ENCODE data around the gene GLCE. TPM values are rescaled to one million over a fixed set of nuclear protein-coding genes. Genes with fewer than 3 reads are reported as not detected.

Gene GLCE
- total RNA-seq, 4 donors from 2014 or later = 4.8 to 6.6 (median 5.6) TPM

DNA sequence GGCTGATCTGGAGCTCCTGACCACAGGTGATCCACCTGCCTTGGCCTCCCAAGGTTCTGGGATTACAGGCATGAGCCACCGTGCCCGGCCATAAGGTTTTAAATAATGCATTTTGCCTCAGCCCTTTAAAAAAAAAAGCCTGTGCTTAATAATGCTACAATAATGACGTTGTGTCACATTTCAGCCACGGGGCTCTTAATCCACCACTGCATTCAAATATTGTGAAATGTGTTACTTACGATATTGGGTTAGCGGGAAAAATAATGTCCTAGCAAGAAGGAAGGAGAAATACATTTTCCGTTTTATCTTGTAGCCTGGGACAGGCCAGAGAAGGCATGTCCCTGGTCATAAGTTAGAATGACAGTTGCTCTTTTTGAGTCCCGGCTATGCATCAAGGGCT is 155.9 kb downstream of the GLCE start:
- intact Hi-C loops (cut with DNase I; ENCODE audit: low total_unique reads) (no loop called here), in situ Hi-C loops (cut with MboI; ENCODE audit: low sequenced_read_pairs in 4 of 4) (no loop called here)
- Histone ChIP-seq H3K4me1 (no peaks in the 10 kb centered on the region), H3K27me3 (no peaks in the 10 kb centered on the region), H3K27ac (no peak overlapping the region), H3K36me3 (no peaks in the 10 kb centered on the region), H3K9me3 (no peaks in the 10 kb centered on the region), H3K4me3 (no peak overlapping the region)
- TF ChIP-seq CTCF (IDR thresholded peaks at IDR 0.05 in 4 of 5, conservative IDR thresholded peaks at IDR 0.05 in 1 of 5) (no peak), POLR2A (IDR thresholded peaks at IDR 0.05) (no peak)
- DNase-seq (no peak), ATAC-seq (no peak)

DNA sequence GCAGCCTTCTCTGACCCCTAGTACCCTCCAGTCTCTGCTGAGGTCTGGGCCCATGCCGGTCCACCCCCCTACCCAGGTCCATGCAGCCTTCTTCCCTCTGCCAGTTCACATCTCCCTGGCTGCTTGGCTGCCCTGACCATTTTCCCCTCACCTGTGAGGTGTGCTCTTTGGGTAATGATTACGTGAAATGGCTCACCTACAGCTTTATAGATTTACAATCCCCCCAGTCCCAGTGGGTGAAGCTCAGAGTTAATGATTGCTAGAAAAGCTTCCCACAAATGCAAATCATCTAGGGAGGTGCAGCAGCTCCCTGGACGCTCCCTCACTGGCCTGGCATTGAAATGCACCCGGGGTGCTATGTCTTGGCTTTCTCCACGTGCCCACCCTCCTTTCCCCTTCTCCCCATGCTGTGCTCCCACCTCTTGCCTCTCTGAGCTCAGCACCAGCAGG is 157.0 kb downstream of the GLCE start:
- Histone ChIP-seq H3K27ac (no peak overlapping the region), H3K9me3 (no peaks in the 10 kb centered on the region), H3K36me3 (no peaks in the 10 kb centered on the region), H3K4me3 (no peak overlapping the region), H3K27me3 (peaks cover 0 to 4% (median 0%) of the 10 kb centered on the region in 3 donors), H3K4me1 (no peaks in the 10 kb centered on the region)
- ATAC-seq (no peak), DNase-seq (no peak)
- in situ Hi-C loops (cut with MboI; ENCODE audit: low sequenced_read_pairs in 4 of 4) = no loop called here
- intact Hi-C loops (cut with DNase I; ENCODE audit: low total_unique reads) = no loop called here
- TF ChIP-seq POLR2A (IDR thresholded peaks at IDR 0.05) = no peak
- TF ChIP-seq CTCF (IDR thresholded peaks at IDR 0.05 in 4 of 5, conservative IDR thresholded peaks at IDR 0.05 in 1 of 5) = no peak

DNA sequence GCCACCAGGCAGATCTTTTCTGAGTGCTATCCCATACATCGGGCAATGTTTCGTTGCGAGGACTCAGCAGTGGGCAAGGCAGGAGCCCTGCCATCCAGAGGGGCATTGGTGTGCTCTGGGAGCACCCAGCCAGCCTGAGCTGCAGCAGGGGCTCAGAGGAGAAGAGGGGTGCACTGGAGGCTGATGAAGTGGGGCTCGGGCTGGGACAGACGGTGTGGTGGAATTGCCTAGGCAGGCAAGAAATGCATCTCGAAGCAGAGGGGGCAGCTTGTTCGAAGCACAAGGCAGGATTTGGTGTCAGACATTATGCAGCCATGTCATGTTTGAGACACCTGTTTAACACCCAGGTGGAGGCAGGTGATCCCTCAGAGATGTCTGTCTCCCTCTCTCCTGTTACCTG is 157.6 kb downstream of the GLCE start:
- in situ Hi-C loops (cut with MboI; ENCODE audit: low sequenced_read_pairs in 4 of 4) = no loop called here
- H3K4me1 ChIP-seq = no peaks in the 10 kb centered on the region
- TF ChIP-seq POLR2A (IDR thresholded peaks at IDR 0.05) (no peak), CTCF (IDR thresholded peaks at IDR 0.05 in 4 of 5, conservative IDR thresholded peaks at IDR 0.05 in 1 of 5) (no peak)
- no peak overlapping the region for H3K4me3 ChIP-seq
- no peaks in the 10 kb centered on the region for H3K36me3 ChIP-seq
- no peak for ATAC-seq
- intact Hi-C loops (cut with DNase I; ENCODE audit: low total_unique reads) = no loop called here
- no peak for DNase-seq
- no peaks in the 10 kb centered on the region for H3K9me3 ChIP-seq
- peaks cover 0 to 4% (median 0%) of the 10 kb centered on the region in 3 donors for H3K27me3 ChIP-seq
- H3K27ac ChIP-seq = no peak overlapping the region

DNA sequence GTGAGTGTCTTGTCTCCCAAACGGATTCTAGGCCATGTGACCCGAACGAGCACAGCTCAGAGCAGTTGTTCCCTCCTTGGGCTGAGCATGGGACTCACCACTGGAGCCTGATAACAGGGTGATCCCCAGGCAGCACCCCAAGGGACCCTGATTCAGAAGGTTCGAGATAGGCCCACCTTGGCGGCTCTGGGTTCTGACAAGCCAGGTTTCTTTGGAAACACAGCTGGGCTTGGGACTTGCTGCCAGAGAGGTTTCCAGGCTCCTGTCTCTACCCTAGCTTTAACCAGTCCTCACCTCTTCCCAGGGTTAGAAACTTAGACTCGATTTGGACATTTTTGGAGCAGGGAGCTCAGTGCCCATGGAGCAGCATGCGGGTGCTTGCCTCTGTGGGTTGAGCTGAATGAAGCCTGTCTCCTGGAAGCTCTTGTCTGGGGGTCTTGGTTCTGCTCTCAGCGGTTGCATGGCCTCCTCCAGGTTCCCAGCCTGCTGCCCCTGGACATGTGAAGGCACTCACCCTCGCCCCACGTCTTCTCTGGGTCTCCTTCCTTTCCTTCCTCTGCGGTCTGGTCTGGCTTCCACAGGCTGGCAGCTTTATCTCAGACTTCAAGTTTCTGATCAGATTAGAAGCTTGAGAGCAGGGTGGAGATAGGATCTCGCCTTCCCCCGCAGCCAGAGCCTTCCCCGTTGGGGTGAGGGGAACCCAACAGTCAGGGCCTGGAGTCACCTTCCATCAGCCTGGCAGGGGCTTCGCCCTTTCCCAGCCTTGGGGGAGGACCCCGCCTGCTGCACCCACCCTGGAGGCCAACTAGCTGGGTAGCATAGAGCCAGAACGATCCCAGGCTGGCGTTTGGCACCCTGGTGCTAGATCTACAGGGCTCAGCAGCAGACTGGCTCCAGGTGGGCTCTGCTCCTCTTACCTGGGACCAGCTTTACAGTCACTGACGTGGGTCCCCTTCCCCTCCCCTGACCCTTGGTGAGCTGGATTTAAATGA is 159.2 kb downstream of the GLCE start:
- Histone ChIP-seq H3K4me3 (no peak overlapping the region), H3K4me1 (no peaks in the 10 kb centered on the region), H3K36me3 (no peaks in the 10 kb centered on the region), H3K27ac (no peak overlapping the region), H3K27me3 (peaks cover 0 to 4% (median 0%) of the 10 kb centered on the region in 3 donors), H3K9me3 (no peaks in the 10 kb centered on the region)
- TF ChIP-seq POLR2A (IDR thresholded peaks at IDR 0.05) = no peak
- TF ChIP-seq CTCF (IDR thresholded peaks at IDR 0.05 in 4 of 5, conservative IDR thresholded peaks at IDR 0.05 in 1 of 5) = no peak
- in situ Hi-C loops (cut with MboI; ENCODE audit: low sequenced_read_pairs in 4 of 4) = no loop called here
- DNase-seq (no peak), ATAC-seq (no peak)
- intact Hi-C loops (cut with DNase I; ENCODE audit: low total_unique reads) = no loop called here
